ENCODE measurements around the gene ENTPD6.

GRCh38 chr20:25146976-25147375, 48.5 kb upstream of the ENTPD6 start:
- TF ChIP-seq POLR2A (IDR thresholded peaks at IDR 0.05) = no peak
- TF ChIP-seq CTCF (IDR thresholded peaks at IDR 0.05) = no peak

Measured in ovary (tissue), 3 donors.